GM12892 (cell line): ENCODE data around the gene CBS.
"Not testable (repeated sequence)": the region's sequence is repeated elsewhere in the genome, so short reads cannot be mapped to it uniquely, and the experiment has no call there.

Experiments used
- POLR2A ChIP-seq: IDR thresholded peaks from 2 replicates; pipeline ENCODE4 v1.6.1; 2011; ENCODE audit warnings: low read depth, low read length, control low read depth
- POLR2AphosphoS5 ChIP-seq: IDR thresholded peaks from 2 replicates; pipeline ENCODE4 v1.6.1; 2011; ENCODE audit warnings: low read depth, low read length, control low read depth
- TAF1 ChIP-seq: IDR thresholded peaks from 2 replicates; pipeline ENCODE4 v1.6.1; 2011; ENCODE audit warnings: low read depth, mild to moderate bottlenecking, control low read depth, low read length, borderline replicate concordance

- not testable (repeated sequence) for TF ChIP-seq POLR2A, POLR2AphosphoS5, TAF1
These were observed 6.0 kb downstream of the CBS start for GRCh38 chr21:43069682-43070081.
